T-helper 1 cell (primary cell): ENCODE results near the gene ENTHD1.

Experiments used
- DNase-seq, 5 donors: peaks; one replicate each; pipeline ENCODE4 v3.0.0-alpha.2; 2012 to 2020

ENTHD1 gene

DNA sequence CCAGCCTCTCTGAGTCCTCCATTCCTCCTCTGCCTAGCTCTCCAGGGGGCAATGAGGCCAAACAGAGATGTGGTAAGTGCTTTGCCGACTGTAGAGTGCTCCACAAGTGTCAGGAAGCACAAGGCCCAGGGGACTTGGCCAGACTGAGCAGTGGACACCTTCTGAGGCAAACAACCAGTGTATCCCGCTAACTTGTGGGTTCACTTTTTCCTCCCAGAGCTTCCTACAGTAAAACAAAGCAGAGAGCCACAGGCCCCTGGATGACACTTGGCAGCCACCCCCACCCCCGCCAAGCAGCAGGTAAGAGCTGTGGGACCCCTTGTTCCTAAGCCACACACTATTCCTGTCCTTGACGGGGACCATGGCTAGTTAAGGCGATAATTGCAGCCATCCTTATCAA, 162.1 kb downstream of the ENTHD1 start:
- DNase-seq, result no peak

DNA sequence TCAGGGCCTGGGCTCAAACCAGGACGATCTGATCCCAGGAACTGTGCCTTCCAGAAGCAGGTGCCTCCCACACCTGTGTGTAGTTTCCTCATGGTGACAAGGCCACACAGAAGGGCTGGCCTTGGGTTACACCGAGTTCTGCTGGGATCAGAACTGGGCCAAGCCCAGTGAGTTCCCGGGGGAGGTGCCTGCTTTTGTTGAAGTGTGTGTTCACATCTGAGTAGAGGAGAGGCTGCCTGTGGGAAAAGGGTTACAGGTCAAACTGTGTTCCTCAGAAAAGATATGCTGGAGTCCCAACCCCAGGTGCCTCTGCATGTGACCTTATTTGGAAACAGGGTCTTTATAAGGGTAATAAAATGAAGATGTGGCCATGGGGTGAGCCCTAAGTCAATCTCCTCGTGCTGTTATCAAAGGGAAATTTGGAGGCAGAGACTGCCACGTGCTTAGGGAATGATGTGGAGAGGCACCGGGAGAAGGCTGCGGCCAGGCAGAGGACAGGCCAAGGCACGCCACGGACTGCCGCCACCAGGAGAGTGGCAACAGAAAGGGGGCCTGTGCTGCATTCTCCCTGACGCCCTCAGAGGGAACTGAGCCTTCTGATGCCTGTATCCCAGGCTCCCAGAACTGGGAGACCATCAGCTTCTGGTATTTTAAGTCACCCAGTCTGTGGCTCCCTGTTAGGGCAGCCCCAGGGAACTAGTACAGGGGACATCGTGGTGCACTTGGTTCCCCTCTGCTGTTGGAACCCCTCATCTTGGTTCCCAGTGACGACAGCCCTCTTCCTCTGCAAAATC, 164.2 kb downstream of the ENTHD1 start:
- no peak for DNase-seq

DNA sequence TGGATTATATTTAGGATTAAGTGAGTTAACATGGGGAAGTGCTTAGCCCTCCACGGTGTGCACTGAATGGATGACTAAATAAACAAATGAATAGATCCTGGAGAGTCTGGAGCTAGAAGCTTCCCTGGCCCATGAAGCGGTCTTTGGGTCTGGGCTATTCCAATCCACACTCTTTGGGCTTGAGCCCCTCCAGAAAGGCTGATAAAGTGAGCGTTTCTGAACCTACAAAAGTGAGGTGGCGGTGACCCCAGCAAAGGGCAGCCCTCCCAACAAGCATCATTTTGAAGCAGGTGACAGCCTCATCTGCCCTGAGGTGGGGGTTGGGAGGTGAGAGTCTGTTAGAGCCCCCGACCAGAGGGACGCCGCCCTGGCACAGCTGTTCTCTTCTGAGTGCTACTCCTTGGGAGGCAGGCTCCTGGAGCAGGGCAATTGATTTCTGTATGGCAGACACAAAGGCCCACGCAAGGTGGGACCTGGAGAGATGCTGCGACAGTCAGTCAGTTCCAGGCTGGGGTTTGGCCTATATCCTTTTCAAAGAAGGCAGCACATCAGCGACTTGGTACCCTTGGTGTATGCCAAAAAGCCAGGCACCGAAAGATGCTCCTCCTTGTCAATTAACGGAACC, 165.2 kb downstream of the ENTHD1 start:
- no peak for DNase-seq

DNA sequence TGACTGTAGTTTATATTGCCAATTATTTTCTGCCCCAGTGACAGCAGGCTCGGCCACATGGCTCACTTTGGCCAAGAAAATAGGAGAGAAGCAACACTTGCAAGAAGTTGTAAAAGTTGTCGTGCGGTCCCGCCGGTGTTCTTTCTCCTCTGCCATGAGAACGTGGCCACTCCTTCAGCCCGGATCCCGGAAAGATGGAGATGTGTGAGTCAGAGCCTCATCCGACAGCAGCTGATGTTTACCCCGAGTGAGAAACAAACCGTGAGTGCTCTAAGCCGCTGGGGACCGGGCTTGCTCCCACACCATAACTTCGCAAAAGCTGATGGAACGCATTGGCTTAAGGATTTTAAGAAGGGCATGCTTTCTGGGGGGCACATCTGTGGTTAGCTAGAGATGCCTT, 166.0 kb downstream of the ENTHD1 start:
- DNase-seq, result no peak

DNA sequence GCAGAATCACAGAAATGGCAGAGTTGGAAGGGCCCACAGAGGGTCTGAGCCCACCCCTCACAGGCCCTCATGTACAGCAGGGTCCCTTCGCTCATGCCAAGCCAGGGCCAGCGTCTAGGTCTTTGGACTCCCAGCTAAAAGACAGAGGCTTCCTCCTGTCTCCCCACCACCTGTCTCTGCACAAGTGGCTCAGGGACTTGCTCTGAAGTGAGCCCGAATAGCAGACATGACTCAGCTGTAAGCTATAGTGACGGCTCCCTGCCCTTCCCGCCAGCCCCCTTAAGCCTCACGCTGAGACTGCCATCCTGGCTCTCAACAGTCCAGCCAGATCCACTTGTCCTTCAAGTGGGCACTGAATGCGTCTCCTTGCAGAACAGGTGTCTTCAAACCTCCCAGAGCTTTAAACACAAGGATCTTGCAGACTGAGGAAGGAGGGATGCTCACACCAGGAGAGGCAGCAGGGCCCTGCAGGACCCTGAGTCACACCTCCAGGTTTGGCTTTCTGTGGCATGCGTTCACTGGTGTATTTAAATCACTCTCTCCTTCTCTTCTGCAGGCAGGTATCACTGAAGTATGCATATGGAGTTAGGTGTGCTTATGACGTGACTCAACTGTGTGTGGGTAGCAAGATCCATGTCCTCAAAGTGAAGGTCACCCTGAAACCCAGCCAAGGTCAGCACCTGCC, 168.1 kb downstream of the ENTHD1 start:
- no peak for DNase-seq

DNA sequence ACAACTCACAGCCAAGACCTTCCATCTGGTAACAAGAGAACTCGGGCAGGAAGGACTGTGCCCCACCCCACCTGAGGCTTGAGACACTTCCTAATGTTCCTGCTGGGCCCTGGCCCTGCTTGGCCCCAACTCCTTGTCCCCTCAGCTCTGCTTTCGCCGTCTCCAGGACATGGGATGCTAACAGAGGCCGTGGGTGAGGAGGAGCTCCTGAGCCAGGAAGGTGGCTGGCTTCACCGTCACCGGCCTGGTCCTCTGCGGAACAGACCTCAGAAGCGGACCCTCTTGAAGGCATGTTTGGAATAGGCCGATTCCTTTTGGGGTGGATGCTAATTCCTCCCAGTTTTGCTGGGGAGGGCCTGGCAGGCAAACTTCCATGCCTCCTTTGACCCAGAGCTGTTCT, 168.7 kb downstream of the ENTHD1 start:
- DNase-seq, result no peak

DNA sequence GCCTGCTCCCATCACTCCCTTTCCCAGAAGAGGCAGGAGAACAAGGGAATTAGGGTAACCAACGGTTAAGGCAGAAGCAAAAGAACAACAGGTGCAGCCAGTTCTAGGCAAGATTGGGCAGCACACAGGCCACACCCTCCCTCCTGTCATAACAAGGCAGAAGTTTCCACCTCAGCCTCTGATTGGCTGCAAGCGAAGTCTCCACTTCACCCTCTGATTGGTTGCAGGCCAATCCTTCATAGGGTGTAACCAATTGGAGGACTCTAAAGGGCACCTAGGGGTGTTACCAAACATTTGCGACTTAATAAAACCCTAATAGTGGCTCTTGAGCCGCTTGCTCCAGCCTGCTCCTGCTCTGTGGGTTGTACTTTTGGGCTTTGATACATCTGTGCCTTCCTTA, 169.2 kb downstream of the ENTHD1 start:
- DNase-seq, result no peak

DNA sequence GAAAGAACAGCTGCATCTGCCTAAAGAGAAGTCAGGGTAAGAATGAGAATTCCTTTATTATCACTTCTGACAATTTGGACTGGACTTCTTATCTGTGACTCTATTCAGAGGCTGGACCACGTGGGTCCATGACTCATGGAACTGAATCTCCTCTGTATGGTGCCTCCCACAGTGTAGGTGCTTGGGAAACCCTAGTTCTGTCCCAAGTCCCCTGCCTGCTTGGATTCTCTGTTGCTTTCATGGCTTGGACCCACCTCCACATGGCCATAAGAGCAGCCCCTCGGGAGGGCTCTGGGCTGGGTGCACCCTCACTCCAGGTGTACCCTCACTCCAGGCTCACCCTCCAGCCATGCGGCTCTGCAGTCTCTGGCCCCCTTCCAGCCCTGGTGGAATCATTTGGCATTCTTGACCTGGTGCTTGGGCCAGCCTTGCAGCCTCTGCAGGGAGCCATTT, 169.6 kb downstream of the ENTHD1 start:
- no peak for DNase-seq

DNA sequence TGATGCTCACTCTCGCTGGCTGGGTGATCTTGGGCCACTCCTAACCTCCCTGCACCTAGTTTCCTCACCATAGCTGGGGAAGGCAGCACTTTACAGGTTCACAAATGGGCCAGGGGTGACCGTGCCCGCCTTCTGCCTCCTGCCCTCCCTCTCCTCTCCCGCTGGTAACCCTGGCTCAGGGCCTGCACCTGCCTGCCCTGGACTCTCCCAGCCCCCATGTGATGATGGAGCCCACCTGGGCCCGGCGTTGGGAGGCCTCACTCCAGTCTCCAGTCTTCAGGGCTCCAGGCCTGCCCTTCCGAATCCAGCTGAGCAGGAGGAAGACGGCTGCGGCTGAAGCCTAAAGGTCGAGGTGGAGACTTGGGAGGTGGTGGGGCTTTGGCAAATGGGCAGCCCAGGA, 170.1 kb downstream of the ENTHD1 start:
- DNase-seq, result no peak

DNA sequence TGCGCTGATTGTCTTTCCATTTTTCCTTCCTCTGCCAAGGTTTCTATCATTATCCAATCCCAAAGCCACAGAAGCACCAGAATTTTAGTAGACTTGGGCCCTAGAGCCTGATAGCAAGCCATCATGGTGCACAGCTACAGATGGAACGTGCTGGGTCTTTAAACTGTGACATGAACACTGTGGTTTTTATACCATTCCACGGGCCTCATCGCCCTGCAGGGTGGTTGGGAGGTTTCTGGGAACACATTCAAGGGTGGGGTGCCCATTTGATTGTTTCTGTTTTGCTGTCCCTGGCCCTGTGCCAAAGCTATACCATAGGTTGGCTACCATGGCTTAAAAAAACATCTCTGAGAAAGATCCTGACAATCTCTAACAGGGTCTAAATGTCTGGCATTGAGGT, 171.1 kb downstream of the ENTHD1 start:
- DNase-seq, result no peak

DNA sequence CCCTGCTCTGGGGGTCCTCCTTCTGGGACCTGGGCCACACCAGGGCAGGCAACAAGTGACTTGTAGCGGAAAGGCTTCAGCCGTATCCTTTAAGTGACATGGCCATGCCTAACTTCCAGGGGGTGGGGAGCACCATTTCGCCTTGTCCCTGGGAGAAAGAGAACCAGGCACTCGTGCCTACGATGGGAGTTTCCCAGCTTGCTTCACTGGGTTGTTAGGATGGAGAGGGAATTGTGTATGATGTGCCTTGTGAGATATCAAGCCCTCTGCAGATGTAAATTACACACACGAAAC, 171.6 kb downstream of the ENTHD1 start:
- no peak for DNase-seq

DNA sequence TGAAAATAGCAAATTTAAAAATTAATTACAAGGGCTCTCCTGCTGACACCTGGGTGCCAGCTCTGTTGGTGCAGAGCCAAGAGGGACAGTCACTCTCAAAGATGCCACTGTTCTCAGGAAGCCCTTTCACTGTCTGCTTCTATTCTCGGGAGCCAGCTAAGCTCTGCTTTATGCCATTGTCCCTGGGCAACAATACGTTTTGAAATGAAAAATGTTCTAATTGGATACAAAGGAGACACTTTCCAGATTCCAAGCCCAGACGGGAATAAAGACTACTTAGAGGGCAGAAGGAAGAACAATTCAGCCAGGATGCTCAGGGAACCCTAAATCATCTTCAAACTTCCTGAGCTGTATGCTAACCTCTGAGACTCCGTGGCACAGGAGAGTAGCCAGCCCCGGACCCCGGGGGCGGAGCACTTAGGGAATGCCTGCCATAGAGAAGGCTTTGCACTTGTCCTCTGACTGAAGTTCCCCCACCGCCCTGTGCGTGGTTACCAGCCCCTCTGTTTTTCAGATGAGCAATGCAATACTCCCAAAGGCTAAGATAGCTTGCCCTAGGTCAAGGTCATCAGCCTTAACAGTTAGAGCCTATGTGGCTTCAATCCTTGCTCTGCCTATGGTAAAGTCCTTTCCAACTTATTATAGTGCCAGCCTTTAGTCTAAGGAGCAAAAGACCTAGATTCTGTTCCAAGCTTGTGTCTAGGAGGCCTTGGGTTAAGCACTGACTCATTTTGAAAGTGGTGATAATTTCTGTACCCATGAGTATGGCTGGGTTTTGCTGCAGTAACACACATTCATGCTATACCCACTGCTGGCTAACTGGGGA, 172.1 kb downstream of the ENTHD1 start:
- peak in 1 of 5 donors; percentile 36 for DNase-seq

DNA sequence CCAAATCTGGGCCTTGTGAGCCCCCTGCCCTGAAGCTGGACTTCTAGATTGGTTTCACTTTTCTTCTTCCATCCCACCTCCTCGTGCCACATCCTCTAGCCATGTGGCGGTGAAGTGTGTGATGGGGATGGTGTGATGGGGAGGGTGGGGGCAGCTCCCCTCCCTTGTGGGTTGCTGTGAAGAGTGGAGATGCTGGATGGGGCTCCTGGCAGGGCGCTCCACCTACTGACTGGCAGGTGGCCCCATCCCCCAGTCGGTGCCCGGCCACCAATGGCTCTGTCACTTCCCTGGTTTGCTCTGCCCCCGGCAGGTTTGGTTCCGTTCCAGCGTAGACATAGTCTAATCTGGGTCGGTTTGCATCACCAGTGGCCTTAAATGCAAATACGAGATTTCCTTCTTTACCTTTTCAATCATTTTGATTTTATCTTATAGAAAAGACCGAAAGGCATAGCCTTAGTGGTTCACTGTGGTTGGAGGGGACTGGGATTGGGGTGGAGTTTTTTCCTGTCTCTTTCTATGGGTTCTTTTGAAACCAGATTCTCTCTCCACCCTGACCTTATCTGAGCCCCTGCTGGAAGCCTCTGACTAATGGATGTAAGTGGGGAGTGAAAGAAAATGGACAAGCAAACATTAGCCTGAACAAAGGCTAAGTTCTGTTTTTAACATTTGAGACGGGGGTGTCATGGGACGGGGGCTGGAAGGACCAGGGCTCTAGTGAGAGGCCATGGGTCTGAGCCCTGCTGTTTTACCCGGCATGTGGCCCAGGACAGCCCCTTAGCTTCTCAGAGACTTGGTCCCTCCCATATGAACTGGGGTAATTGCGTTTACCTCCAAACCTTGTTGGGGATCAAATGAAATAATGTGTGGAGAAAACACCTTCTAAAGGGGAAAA, 173.8 kb downstream of the ENTHD1 start:
- no peak for DNase-seq

DNA sequence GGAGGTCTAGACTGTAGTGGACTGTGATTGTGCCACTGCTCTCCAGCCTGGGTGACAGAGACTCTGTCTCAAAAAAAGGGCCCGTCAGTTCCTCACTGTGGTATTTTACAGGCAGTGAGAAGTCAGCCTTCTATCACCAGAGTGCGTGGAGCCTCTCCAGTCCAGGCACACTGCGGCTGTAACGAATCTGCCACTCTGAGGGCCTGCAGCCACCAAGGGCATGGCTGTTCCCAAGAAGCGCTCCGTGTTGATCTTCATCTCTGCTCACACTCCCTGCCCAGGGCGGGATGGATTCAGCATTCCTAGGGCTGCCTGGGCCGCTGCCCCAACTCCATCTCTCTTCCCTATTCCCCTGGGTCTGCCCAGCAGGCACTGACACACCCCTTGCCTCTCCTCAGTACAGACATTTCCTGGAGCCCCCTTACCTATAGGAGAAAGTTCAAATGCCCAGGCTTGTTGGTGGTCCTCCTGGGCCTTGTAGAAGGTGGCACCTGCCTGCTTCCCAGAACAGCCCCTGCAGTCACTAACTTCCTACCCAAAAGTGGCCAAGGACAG, 174.6 kb downstream of the ENTHD1 start:
- DNase-seq, result no peak

DNA sequence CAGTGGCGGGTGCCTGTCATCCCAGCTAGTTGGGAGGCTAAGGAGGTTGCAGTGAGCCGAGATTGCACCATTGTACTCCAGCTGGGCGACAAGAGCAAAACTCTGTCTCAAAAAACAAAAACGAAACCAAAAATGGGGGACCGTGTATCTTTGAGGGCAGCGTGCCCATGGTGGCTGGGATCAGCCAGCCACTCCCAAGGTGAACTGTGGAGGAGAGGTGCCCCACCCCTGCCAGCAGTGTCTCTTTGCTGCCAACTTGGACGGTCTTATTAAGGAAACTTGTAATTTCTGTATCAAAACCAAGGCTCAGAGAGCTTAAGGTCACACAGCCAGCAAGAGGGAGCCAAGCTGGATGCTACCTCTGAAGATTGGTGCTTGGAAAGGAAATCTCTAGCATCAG, 175.4 kb downstream of the ENTHD1 start:
- no peak for DNase-seq

DNA sequence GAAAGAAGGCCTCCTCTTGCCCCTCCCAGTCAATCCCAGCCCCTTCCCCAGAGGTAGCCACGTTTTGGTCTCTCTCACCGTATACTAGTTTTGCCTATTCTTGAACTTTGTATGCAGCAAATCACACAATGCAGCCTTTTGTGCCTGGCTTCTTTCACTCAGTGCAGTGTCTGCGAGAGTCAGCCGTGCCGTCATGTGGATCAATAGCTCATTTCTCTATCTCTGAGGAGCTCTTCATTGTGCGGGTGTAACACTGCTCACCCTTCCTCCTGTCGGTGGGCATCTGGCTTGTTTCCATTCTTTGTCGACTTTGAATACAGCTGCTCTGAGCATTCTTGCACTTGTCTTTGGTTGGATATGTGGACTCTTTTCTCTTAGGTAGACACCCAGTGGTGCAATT, 176.5 kb downstream of the ENTHD1 start:
- DNase-seq, result no peak

DNA sequence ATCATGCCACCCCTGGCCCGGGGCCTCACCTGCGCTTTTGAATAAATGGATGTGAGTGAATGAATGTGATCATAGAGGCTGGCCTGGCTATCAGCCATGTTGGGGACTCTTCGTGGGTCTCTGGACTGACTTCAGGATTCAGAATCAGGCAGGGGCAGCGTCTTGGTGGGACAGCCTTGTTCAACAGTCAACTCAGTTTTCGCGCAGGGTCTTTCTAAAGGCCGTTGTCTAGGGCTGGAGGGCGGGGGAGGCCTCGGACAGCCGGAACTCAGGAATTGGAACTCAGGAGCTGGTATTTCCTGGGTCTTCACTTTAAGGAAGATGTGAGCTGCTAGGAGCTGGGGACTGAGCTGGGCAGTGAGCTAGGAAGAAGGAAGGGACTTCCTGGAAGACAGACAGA, 177.0 kb downstream of the ENTHD1 start:
- no peak for DNase-seq

DNA sequence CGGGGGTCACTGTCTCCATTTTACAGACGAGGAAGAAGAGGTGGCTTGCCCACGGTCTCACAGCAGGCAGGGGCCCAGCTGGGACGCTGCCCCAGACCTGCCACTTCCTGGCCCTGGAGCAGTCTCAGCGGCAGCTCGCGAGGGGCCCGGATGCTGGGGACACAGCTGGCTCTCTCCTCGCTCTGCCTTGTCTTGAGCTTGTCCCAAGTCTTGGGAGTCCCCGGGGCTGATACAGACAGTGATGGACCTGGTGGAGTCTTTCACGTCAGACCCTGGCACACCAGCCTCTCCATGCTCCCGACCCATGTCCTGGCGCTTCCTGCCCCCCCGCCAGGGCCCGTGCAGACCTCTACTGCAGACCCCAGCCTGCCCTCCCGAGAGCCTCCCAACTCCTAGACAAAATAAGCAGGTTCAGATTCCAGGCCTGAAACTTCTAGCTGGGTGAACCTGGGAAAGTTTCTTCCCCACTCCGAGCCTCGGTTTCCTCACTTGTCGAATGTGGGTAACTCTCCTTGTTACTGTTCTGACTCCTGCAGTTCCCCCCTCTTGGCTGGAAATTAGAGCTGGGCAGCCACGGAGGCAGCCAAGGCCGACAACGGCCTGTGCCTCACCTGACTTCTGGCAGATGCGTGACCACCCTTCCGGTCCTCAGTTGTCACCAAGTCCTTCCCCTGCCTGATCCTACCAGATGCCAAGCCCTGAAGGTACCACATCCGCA, 177.6 kb downstream of the ENTHD1 start:
- no peak for DNase-seq

DNA sequence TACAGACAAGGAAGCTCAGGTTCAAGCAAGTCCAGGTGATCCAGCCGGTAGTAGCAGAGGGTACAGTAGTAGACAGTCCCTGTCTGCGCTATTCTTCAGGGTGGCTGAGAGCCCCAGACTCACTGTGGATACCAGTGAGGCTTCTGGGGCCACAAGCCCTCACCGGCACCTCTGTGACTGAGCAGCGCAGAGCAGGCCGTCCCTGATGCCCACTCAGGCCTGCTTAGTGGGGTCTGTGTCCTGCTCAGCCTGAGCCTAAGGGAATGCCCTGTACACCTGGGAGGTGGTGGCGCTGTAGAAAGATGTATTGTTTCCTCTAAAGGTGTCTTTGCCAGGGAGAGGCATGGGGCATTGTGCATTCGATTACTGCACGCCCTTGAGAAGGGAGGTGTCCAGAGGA, 179.2 kb downstream of the ENTHD1 start:
- DNase-seq, result no peak

DNA sequence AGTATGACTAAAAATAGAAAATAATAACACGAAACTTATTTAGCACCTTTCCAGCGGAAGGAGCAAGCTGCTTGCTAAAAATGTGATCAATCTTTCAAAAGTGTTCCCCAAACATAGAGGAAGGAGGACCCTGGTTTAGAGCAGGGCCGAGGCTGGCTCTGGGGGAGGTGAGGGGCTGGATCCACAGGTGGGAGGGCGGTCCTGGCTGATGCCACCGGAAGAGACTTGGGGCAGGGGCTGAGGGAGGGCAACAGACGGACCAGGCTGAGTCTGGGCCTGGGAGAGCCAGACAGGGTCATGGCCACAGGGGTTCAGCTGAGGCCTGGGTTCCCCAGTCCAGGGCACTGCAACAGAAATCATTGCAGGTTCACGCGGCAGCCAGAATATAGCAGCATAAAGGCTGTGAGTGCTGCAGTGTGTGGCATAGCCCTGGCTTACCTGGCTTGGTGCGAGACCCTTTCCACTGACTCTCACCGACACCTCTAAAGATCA, 179.7 kb downstream of the ENTHD1 start:
- no peak for DNase-seq
